ENCODE results near the gene KIF2A.

Gene KIF2A

GRCh38 chr5:62273687-62274086 lies 32.3 kb upstream of the KIF2A start:
- Histone ChIP-seq H3K4me3 (ENCODE audit: low read depth, low read length, poor library complexity, severe bottlenecking) (no peak overlapping the region), H3K4me2 (ENCODE audit: low read length) (no peak overlapping the region), H3K27ac (ENCODE audit: low read depth, low read length, poor library complexity, severe bottlenecking) (no peak overlapping the region), H3K9me2 (ENCODE audit: low read depth, low read length) (no peaks in the 10 kb centered on the region), H3K27me3 (ENCODE audit: insufficient read depth, low read length) (no peaks in the 10 kb centered on the region), H3K4me1 (ENCODE audit: insufficient read depth, low read length, severe bottlenecking) (no peaks in the 10 kb centered on the region), H3K9ac (ENCODE audit: low read length) (no peak overlapping the region), H3K79me2 (ENCODE audit: insufficient read depth, low read length) (no peaks in the 10 kb centered on the region), H3F3A (ENCODE audit: insufficient read depth, low read length) (no peaks in the 10 kb centered on the region), H3K9me3 (ENCODE audit: low read length) (no peaks in the 10 kb centered on the region), H2AFZ (ENCODE audit: low read length) (no peak overlapping the region), H4K20me1 (ENCODE audit: insufficient read depth, low read length) (no peaks in the 10 kb centered on the region), H3K36me3 (ENCODE audit: insufficient read depth, low read length) (no peaks in the 10 kb centered on the region)
- no peak for TF ChIP-seq EZH2 (IDR thresholded peaks at IDR 0.05; ENCODE audit: borderline replicate concordance, low read length)
- no peak for TF ChIP-seq CTCF (IDR thresholded peaks at IDR 0.05; ENCODE audit: low read length)

GRCh38 chr5:62275581-62275980 lies 30.4 kb upstream of the KIF2A start:
- Histone ChIP-seq H3K9me2 (ENCODE audit: low read depth, low read length) (no peaks in the 10 kb centered on the region), H3K79me2 (ENCODE audit: insufficient read depth, low read length) (no peaks in the 10 kb centered on the region), H3K27me3 (ENCODE audit: insufficient read depth, low read length) (no peaks in the 10 kb centered on the region), H3K27ac (ENCODE audit: low read depth, low read length, poor library complexity, severe bottlenecking) (no peak overlapping the region), H3F3A (ENCODE audit: insufficient read depth, low read length) (no peaks in the 10 kb centered on the region), H3K36me3 (ENCODE audit: insufficient read depth, low read length) (no peaks in the 10 kb centered on the region), H3K4me2 (ENCODE audit: low read length) (no peak overlapping the region), H3K9ac (ENCODE audit: low read length) (no peak overlapping the region), H3K4me3 (ENCODE audit: low read depth, low read length, poor library complexity, severe bottlenecking) (no peak overlapping the region), H2AFZ (ENCODE audit: low read length) (no peak overlapping the region), H3K9me3 (ENCODE audit: low read length) (no peaks in the 10 kb centered on the region), H4K20me1 (ENCODE audit: insufficient read depth, low read length) (no peaks in the 10 kb centered on the region), H3K4me1 (ENCODE audit: insufficient read depth, low read length, severe bottlenecking) (no peaks in the 10 kb centered on the region)
- no peak for TF ChIP-seq EZH2 (IDR thresholded peaks at IDR 0.05; ENCODE audit: borderline replicate concordance, low read length)
- TF ChIP-seq CTCF (IDR thresholded peaks at IDR 0.05; ENCODE audit: low read length): no peak

- H3F3A ChIP-seq (ENCODE audit: insufficient read depth, low read length): no peaks in the 10 kb centered on the region
- no peaks in the 10 kb centered on the region for H3K79me2 ChIP-seq (ENCODE audit: insufficient read depth, low read length)
- no peaks in the 10 kb centered on the region for H3K9me3 ChIP-seq (ENCODE audit: low read length)
- no peak overlapping the region for H3K4me3 ChIP-seq (ENCODE audit: low read depth, low read length, poor library complexity, severe bottlenecking)
- no peak overlapping the region for H2AFZ ChIP-seq (ENCODE audit: low read length)
- no peak overlapping the region for H3K27ac ChIP-seq (ENCODE audit: low read depth, low read length, poor library complexity, severe bottlenecking)
- no peaks in the 10 kb centered on the region for H3K36me3 ChIP-seq (ENCODE audit: insufficient read depth, low read length)
- H3K9me2 ChIP-seq (ENCODE audit: low read depth, low read length): no peaks in the 10 kb centered on the region
- H3K9ac ChIP-seq (ENCODE audit: low read length): no peak overlapping the region
- no peaks in the 10 kb centered on the region for H3K4me1 ChIP-seq (ENCODE audit: insufficient read depth, low read length, severe bottlenecking)
- H4K20me1 ChIP-seq (ENCODE audit: insufficient read depth, low read length): no peaks in the 10 kb centered on the region
- no peak for TF ChIP-seq EZH2 (IDR thresholded peaks at IDR 0.05; ENCODE audit: borderline replicate concordance, low read length)
- TF ChIP-seq CTCF (IDR thresholded peaks at IDR 0.05; ENCODE audit: low read length): no peak
- H3K4me2 ChIP-seq (ENCODE audit: low read length): no peak overlapping the region
- H3K27me3 ChIP-seq (ENCODE audit: insufficient read depth, low read length): no peaks in the 10 kb centered on the region
Measured at GRCh38 chr5:62281411-62281810, 24.6 kb upstream of the KIF2A start.

Measured in OCI-LY1 (cell line).